Caco-2 (cell line): Measurements from ENCODE around the gene DGKA. TPM values are rescaled to one million over a fixed set of nuclear protein-coding genes. Genes with fewer than 3 reads are reported as not detected.

Source experiments
- BruUV-seq: library from RNA; stranded (reverse); fragments of 400-500 nt; replicated peaks from 2 replicates; lab custom pipeline; 2021; lab: Mats Ljungman, UMichigan
- CTCF ChIA-PET: fragments of 300-600 bp; sonication (Branson Sonifier 250); formaldehyde crosslinking; loops from one replicate; lab custom pipeline; 2022; ENCODE audit warnings: antibody characterized with exemption; lab: Charles Lee
- POLR2A ChIA-PET: fragments of 300-600 bp; sonication (Branson Sonifier 250); formaldehyde crosslinking; loops from one replicate; lab custom pipeline; 2022; ENCODE audit warnings: antibody characterized with exemption; lab: Charles Lee
- DNase-seq, 2 experiments: peaks; one replicate each; pipeline versions ENCODE4 v3.0.0 to v3.0.0-alpha.2; 2020 to 2022
- H3K27me3 ChIP-seq: replicated peaks from 2 replicates; pipeline ENCODE4 v1.6.0; 2011; ENCODE audit warnings: low read length; ENCODE audit not compliant: control insufficient read depth, insufficient read depth
- H3K36me3 ChIP-seq: 2 replicates; pipeline ENCODE4 v1.5.1; 2011; ENCODE audit warnings: low read length; ENCODE audit not compliant: control insufficient read depth, insufficient read depth
- H3K4me1 ChIP-seq: fragments of 250-450 bp; sonication (Bioruptor Pico); 2 replicates; pipeline ENCODE4 v1.5.1; 2020; ENCODE audit warnings: mild to moderate bottlenecking
- H3K4me3 ChIP-seq: 2 replicates; pipeline ENCODE4 v1.5.1; 2011; ENCODE audit warnings: low read depth, mild to moderate bottlenecking, control low read depth, low read length
- H3K9me3 ChIP-seq: fragments of 250-450 bp; sonication (Bioruptor Pico); 2 replicates; pipeline ENCODE4 v1.5.1; 2020; ENCODE audit warnings: mild to moderate bottlenecking, moderate library complexity
- H3K27ac Mint-ChIP-seq: one replicate; pipeline ENCODE4 v1.8.0; 2022; ENCODE audit warnings: mixed read lengths; ENCODE audit not compliant: unreplicated experiment
- H3K27me3 Mint-ChIP-seq: one replicate; pipeline ENCODE4 v1.8.0; 2022; ENCODE audit warnings: mixed read lengths; ENCODE audit not compliant: insufficient read depth, unreplicated experiment
- H3K36me3 Mint-ChIP-seq: one replicate; pipeline ENCODE4 v1.8.0; 2022; ENCODE audit warnings: mild to moderate bottlenecking, mixed read lengths; ENCODE audit not compliant: insufficient read depth, unreplicated experiment
- H3K4me1 Mint-ChIP-seq: one replicate; pipeline ENCODE4 v1.8.0; 2022; ENCODE audit warnings: low read depth, mixed read lengths; ENCODE audit not compliant: unreplicated experiment
- H3K4me3 Mint-ChIP-seq: one replicate; pipeline ENCODE4 v1.8.0; 2022; ENCODE audit warnings: mild to moderate bottlenecking, moderate library complexity, mixed read lengths; ENCODE audit not compliant: unreplicated experiment
- H3K9me3 Mint-ChIP-seq: one replicate; pipeline ENCODE4 v1.8.0; 2022; ENCODE audit warnings: mixed read lengths; ENCODE audit not compliant: unreplicated experiment
- intact Hi-C: fragments of 100-400 bp; cut with micrococcal nuclease; formaldehyde crosslinking; loops from one replicate; pipeline ENCODE4 v1.10.0; 2022; ENCODE audit not compliant: unreplicated experiment
- total RNA-seq: library from RNA; stranded (reverse); gene quantifications from 2 replicates; pipeline ENCODE4 v1.2.3, GENCODE V29; 2022
- TF ChIP-seq, protein P1 (sequence below), 2 experiments: fragments of 200-600 bp in 1 of 2; IDR thresholded peaks; 1 replicate in 1 of 2; 2 replicates in 1 of 2; pipeline versions ENCODE4 v1.5.1 to v1.8.0; 2011 to 2022; ENCODE audit warnings: antibody characterized with exemption in 1 of 2, control low read depth in 1 of 2, inconsistent platforms in 1 of 2, low read depth in 1 of 2, low read length in 1 of 2, mild to moderate bottlenecking in 1 of 2, moderate library complexity in 1 of 2; ENCODE audit not compliant: insufficient read depth in 1 of 2, severe bottlenecking in 1 of 2, unreplicated experiment in 1 of 2

The DGKA gene
- total RNA-seq, 1 experiment from 2014 or later, result 22.2 TPM

- Mint-ChIP-seq H3K4me1 (peaks cover 16% of the 10 kb centered on the region), H3K4me3 (no peak overlapping the region), H3K27me3 (no peaks in the 10 kb centered on the region), H3K9me3 (no peaks in the 10 kb centered on the region), H3K27ac (no peak overlapping the region), H3K36me3 (no peaks in the 10 kb centered on the region)
- no TSS peak for BruUV-seq
- TF ChIP-seq, protein P1, sequence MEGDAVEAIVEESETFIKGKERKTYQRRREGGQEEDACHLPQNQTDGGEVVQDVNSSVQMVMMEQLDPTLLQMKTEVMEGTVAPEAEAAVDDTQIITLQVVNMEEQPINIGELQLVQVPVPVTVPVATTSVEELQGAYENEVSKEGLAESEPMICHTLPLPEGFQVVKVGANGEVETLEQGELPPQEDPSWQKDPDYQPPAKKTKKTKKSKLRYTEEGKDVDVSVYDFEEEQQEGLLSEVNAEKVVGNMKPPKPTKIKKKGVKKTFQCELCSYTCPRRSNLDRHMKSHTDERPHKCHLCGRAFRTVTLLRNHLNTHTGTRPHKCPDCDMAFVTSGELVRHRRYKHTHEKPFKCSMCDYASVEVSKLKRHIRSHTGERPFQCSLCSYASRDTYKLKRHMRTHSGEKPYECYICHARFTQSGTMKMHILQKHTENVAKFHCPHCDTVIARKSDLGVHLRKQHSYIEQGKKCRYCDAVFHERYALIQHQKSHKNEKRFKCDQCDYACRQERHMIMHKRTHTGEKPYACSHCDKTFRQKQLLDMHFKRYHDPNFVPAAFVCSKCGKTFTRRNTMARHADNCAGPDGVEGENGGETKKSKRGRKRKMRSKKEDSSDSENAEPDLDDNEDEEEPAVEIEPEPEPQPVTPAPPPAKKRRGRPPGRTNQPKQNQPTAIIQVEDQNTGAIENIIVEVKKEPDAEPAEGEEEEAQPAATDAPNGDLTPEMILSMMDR (IDR thresholded peaks at IDR 0.05; ENCODE audit: insufficient read depth in 1 of 2, low read depth in 1 of 2, low read length in 1 of 2, severe bottlenecking in 1 of 2, unreplicated experiment in 1 of 2), result no peak
- intact Hi-C loops, result no loop called here
- ChIA-PET POLR2A (interaction anchor here (0.5 kb wide), 1 partner anchor 201 kb away, joined by 3 read pairs; no protein-coding TSS in a partner anchor), CTCF (interaction anchor here (0.9 to 2.3 kb wide), 4 partner anchors 17 to 202 kb away, joined by 3 to 5 read pairs (median 3); no protein-coding TSS in a partner anchor)
- Histone ChIP-seq H3K9me3 (no peaks in the 10 kb centered on the region), H3K36me3 (no peaks in the 10 kb centered on the region), H3K27me3 (no peaks in the 10 kb centered on the region), H3K4me3 (no peak overlapping the region), H3K4me1 (peaks cover 26% of the 10 kb centered on the region)
- no peak for DNase-seq
These were observed 8.0 kb downstream of the DGKA start for GRCh38 chr12:55938826-55939501.

GRCh38 chr12:55940065-55940732 is 9.2 kb downstream of the DGKA start:
- intact Hi-C loops, result loop anchor here (1.0 kb wide), 2 partner anchors 10 to 201 kb away; no protein-coding TSS in a partner anchor
- no peaks in the 10 kb centered on the region for H3K36me3 ChIP-seq
- H3K27me3 ChIP-seq, result no peaks in the 10 kb centered on the region
- TF ChIP-seq, protein P1 (IDR thresholded peaks at IDR 0.05; ENCODE audit: insufficient read depth in 1 of 2, low read depth in 1 of 2, low read length in 1 of 2, severe bottlenecking in 1 of 2, unreplicated experiment in 1 of 2), result peak; percentile 79 to 92
- Mint-ChIP-seq H3K4me1 (peaks cover 16% of the 10 kb centered on the region), H3K27ac (no peak overlapping the region), H3K9me3 (no peaks in the 10 kb centered on the region), H3K4me3 (no peak overlapping the region), H3K27me3 (no peaks in the 10 kb centered on the region), H3K36me3 (no peaks in the 10 kb centered on the region)
- H3K4me3 ChIP-seq, result no peak overlapping the region
- H3K4me1 ChIP-seq, result peaks cover 26% of the 10 kb centered on the region
- BruUV-seq, result no TSS peak
- ChIA-PET POLR2A (interaction anchor here (0.5 to 0.6 kb wide), 2 partner anchors 56 to 211 kb away, joined by 3 to 5 read pairs; no protein-coding TSS in a partner anchor), CTCF (interaction anchor here (0.6 to 2.4 kb wide), 15 partner anchors 8 to 292 kb away, joined by 3 to 11 read pairs (median 5); partner anchors contain the start of genes DNAJC14, ORMDL2, RAB5B and SARNP)
- no peaks in the 10 kb centered on the region for H3K9me3 ChIP-seq
- peak; percentile 84 to 87 for DNase-seq

GRCh38 chr12:55942055-55942454 is 11.1 kb downstream of the DGKA start:
- H3K36me3 ChIP-seq, result no peaks in the 10 kb centered on the region
- Mint-ChIP-seq H3K4me3 (no peak overlapping the region), H3K27ac (peak overlapping the region; percentile 5), H3K9me3 (no peaks in the 10 kb centered on the region), H3K4me1 (peaks cover 16% of the 10 kb centered on the region), H3K36me3 (no peaks in the 10 kb centered on the region), H3K27me3 (no peaks in the 10 kb centered on the region)
- CTCF ChIA-PET, result interaction anchor here (1.1 to 1.2 kb wide), 3 partner anchors 12 to 204 kb away, joined by 3 to 4 read pairs (median 3); no protein-coding TSS in a partner anchor
- no TSS peak for BruUV-seq
- no peaks in the 10 kb centered on the region for H3K9me3 ChIP-seq
- DNase-seq, result no peak
- H3K4me3 ChIP-seq, result no peak overlapping the region
- peaks cover 26% of the 10 kb centered on the region for H3K4me1 ChIP-seq
- H3K27me3 ChIP-seq, result no peaks in the 10 kb centered on the region
- intact Hi-C loops, result loop anchor here (2.0 kb wide), 1 partner anchor 15 kb away; no protein-coding TSS in a partner anchor
- POLR2A ChIA-PET, result interaction anchor here (1.0 kb wide), 1 partner anchor 32 kb away, joined by 3 read pairs; the partner anchor contains the start of gene RAB5B
- TF ChIP-seq, protein P1 (IDR thresholded peaks at IDR 0.05; ENCODE audit: insufficient read depth in 1 of 2, low read depth in 1 of 2, low read length in 1 of 2, severe bottlenecking in 1 of 2, unreplicated experiment in 1 of 2), result no peak
